Endodermal cell (in vitro differentiated cells): ENCODE data around the gene ERMARD. TPM values are rescaled to one million over a fixed set of nuclear protein-coding genes. Genes with fewer than 3 reads are reported as not detected.

Experiments used
- DNase-seq: peaks from one replicate; pipeline ENCODE4 v3.0.0-alpha.2; 2017
- H3K27ac ChIP-seq: 2 replicates; pipeline ENCODE4 v1.5.1; 2013; ENCODE audit warnings: mild to moderate bottlenecking, low read depth, low read length, moderate library complexity
- H3K27me3 ChIP-seq: 2 replicates; pipeline ENCODE4 v1.6.1; 2013; ENCODE audit warnings: mild to moderate bottlenecking, low read length, moderate library complexity; ENCODE audit not compliant: insufficient read depth, control insufficient read depth, poor library complexity, severe bottlenecking
- H3K36me3 ChIP-seq: 2 replicates; pipeline ENCODE4 v1.7.0; 2013; ENCODE audit warnings: mild to moderate bottlenecking, low read length, moderate library complexity; ENCODE audit not compliant: control insufficient read depth, insufficient read depth
- H3K4me1 ChIP-seq: one replicate; pipeline ENCODE4 v1.7.0; 2013; ENCODE audit warnings: low read length; ENCODE audit not compliant: control insufficient read depth, insufficient read depth
- H3K4me3 ChIP-seq: 2 replicates; pipeline ENCODE4 v1.5.1; 2013; ENCODE audit warnings: mild to moderate bottlenecking, low read length, moderate library complexity
- H3K9ac ChIP-seq: 2 replicates; pipeline ENCODE4 v1.6.1; 2013; ENCODE audit warnings: mild to moderate bottlenecking, low read length, moderate library complexity; ENCODE audit not compliant: poor library complexity, severe bottlenecking; ENCODE audit errors: extremely low read depth
- H3K9me3 ChIP-seq: 2 replicates; pipeline ENCODE4 v1.6.1; 2013; ENCODE audit warnings: mild to moderate bottlenecking, low read length, moderate library complexity; ENCODE audit not compliant: control insufficient read depth
- H3K27ac Mint-ChIP-seq: 2 replicates; pipeline ENCODE4 v1.8.0; 2020; ENCODE audit warnings: mixed read lengths
- H3K27me3 Mint-ChIP-seq: 2 replicates; pipeline ENCODE4 v1.8.0; 2021; ENCODE audit warnings: mild to moderate bottlenecking, mixed read lengths; ENCODE audit not compliant: insufficient read depth
- H3K36me3 Mint-ChIP-seq: 2 replicates; pipeline ENCODE4 v1.8.0; 2020; ENCODE audit warnings: low read depth, mixed read lengths
- H3K4me1 Mint-ChIP-seq: 2 replicates; pipeline ENCODE4 v1.8.0; 2020; ENCODE audit warnings: mixed read lengths
- H3K4me3 Mint-ChIP-seq: 2 replicates; pipeline ENCODE4 v1.8.0; 2020; ENCODE audit warnings: mild to moderate bottlenecking, moderate library complexity, mixed read lengths
- H3K9me3 Mint-ChIP-seq: 2 replicates; pipeline ENCODE4 v1.8.0; 2020; ENCODE audit warnings: mild to moderate bottlenecking, mixed read lengths
- WGBS, 2 experiments: methylation state at CpG; one replicate each; pipeline versions ENCODE4 v1.1.5 to v1.1.7; 2013; ENCODE audit warnings: missing lambda C conversion rate in 2 of 2, mixed read lengths in 1 of 2; ENCODE audit not compliant: insufficient coverage in 1 of 2, insufficient read length in 1 of 2; 5-methylcytosine and 5-hydroxymethylcytosine counted together
- total RNA-seq, 2 donors: library from RNA; stranded (reverse); fragmentation: NEBNext Ultra II Directional in 1 of 2; extraction: Animal tissue kit (Norgen Biotek cat#: 25700) in 1 of 2; gene quantifications; 2 replicates in 1 of 2; 3 replicates in 1 of 2; pipeline ENCODE4 v1.2.1, GENCODE V29; 2021
- TF ChIP-seq, protein P1 (sequence below): fragments of 200-600 bp; sonication (generic); conservative IDR thresholded peaks from 2 replicates; pipeline ENCODE4 v1.5.0; 2021; ENCODE audit warnings: antibody characterized with exemption, mild to moderate bottlenecking

Gene ERMARD
- total RNA-seq, 2 donors from 2014 or later = 14.4 to 24.2 TPM

DNA sequence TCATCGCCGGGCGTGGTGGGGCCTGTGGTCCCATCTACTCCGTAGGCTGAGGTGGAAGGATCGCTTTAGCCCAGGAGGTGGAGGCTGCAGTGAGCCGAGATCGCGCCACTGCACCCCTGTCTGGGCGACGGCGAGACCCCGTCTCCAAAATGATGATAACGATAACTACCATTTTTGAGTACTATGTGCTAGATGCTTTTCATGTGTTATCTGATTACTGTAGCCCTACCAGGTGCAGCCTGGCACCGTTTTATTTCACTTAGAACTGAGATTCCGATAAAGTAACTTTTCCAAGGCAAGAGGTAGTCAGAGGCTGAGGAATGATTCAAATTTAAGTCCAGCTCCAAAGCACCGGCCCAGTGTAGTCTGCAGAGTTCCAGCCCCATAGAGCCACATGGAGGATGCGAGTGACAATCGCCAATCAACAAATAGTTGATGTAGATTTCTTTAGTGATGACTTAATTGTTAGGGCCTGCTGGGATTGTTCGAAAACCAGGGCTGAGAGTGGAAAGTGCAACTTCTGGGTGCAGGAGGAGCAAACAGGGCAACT, 727 bp downstream of the ERMARD start:
- Histone ChIP-seq H3K4me1 (peaks cover 8% of the 10 kb centered on the region), H3K27ac (peak overlapping the region; percentile 91), H3K27me3 (no peaks in the 10 kb centered on the region), H3K4me3 (peak overlapping the region; percentile 97), H3K36me3 (peaks cover 3% of the 10 kb centered on the region), H3K9ac (peak overlapping the region; percentile 96), H3K9me3 (no peaks in the 10 kb centered on the region)
- Mint-ChIP-seq H3K36me3 (peaks cover 12% of the 10 kb centered on the region), H3K4me3 (peak overlapping the region; percentile 94), H3K27me3 (no peaks in the 10 kb centered on the region), H3K9me3 (no peaks in the 10 kb centered on the region), H3K27ac (peak overlapping the region; percentile 97), H3K4me1 (peaks cover 31% of the 10 kb centered on the region)
- peak; percentile 65 for DNase-seq
- TF ChIP-seq, protein P1, sequence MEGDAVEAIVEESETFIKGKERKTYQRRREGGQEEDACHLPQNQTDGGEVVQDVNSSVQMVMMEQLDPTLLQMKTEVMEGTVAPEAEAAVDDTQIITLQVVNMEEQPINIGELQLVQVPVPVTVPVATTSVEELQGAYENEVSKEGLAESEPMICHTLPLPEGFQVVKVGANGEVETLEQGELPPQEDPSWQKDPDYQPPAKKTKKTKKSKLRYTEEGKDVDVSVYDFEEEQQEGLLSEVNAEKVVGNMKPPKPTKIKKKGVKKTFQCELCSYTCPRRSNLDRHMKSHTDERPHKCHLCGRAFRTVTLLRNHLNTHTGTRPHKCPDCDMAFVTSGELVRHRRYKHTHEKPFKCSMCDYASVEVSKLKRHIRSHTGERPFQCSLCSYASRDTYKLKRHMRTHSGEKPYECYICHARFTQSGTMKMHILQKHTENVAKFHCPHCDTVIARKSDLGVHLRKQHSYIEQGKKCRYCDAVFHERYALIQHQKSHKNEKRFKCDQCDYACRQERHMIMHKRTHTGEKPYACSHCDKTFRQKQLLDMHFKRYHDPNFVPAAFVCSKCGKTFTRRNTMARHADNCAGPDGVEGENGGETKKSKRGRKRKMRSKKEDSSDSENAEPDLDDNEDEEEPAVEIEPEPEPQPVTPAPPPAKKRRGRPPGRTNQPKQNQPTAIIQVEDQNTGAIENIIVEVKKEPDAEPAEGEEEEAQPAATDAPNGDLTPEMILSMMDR = no peak
- WGBS, 2 experiments = 10 to 16% methylated on average over 16 to 19 of the region's 19 CpGs

DNA sequence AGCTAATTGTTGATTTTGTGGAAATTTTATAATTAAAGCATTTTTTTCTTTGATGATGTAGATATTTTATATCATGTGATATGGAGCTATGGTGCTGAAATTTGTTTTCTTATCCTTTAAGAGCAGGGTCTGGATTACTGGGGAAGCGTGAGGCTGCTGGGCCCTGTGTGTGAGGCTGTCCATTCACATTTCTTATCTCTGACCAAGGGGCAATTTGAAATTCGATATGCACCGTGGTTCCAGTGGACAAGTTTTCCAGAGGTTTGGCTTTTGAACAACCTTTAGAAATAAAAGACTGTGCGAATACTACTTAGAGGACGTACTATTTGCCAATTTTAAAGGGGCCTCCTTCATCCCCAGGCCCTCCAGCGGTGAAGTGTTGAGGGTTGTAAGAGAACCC, 3.7 kb downstream of the ERMARD start:
- no peak for DNase-seq

DNA sequence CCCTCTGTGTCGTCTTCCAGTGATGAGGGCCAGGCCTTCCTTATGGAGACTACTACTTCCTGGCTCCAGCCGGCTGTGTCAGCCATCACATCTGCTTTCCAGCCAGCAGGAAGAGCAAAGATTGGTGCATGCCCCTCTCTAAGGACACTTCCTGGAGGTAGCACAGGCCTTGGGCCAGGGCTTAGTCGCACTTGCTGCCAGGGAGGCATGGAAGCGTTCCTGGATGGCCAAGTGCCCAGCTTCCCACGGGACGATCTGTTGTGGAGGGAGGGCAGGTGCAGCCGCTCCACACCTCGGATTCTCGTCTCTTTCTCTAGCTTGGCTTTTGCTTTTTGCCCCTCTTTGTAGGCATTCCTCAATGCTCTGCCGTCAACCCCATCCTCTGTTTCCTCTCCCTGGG, 11.9 kb downstream of the ERMARD start:
- no peak for DNase-seq
- Mint-ChIP-seq H3K9me3 (no peaks in the 10 kb centered on the region), H3K27ac (no peak overlapping the region), H3K4me3 (no peak overlapping the region), H3K36me3 (peaks cover 43% of the 10 kb centered on the region), H3K27me3 (no peaks in the 10 kb centered on the region), H3K4me1 (no peaks in the 10 kb centered on the region)
- Histone ChIP-seq H3K4me3 (no peak overlapping the region), H3K36me3 (peaks cover 56% of the 10 kb centered on the region), H3K27ac (no peak overlapping the region), H3K9ac (no peak overlapping the region), H3K9me3 (no peaks in the 10 kb centered on the region), H3K27me3 (no peaks in the 10 kb centered on the region), H3K4me1 (no peaks in the 10 kb centered on the region)
- TF ChIP-seq, protein P1 = no peak
- WGBS, 2 experiments = 92 to 93% methylated on average over 4 to 10 of the region's 10 CpGs

More for the DNA sequence above, 3.7 kb downstream of the ERMARD start:
- Mint-ChIP-seq H3K4me3 (no peak overlapping the region), H3K27ac (no peak overlapping the region), H3K36me3 (peaks cover 27% of the 10 kb centered on the region), H3K4me1 (peaks cover 18% of the 10 kb centered on the region), H3K9me3 (no peaks in the 10 kb centered on the region), H3K27me3 (no peaks in the 10 kb centered on the region)
- Histone ChIP-seq H3K4me1 (peaks cover 3% of the 10 kb centered on the region), H3K9me3 (no peaks in the 10 kb centered on the region), H3K27ac (no peak overlapping the region), H3K36me3 (peaks cover 22% of the 10 kb centered on the region), H3K27me3 (no peaks in the 10 kb centered on the region), H3K9ac (no peak overlapping the region), H3K4me3 (no peak overlapping the region)
- TF ChIP-seq, protein P1 = no peak
- WGBS, 2 experiments = 91 to 97% methylated on average over 3 to 6 of the region's 6 CpGs
